ENCODE data around the gene PRKCD. TPM values are rescaled to one million over a fixed set of nuclear protein-coding genes. Genes with fewer than 3 reads are reported as not detected.

Gene PRKCD
- total RNA-seq, 1 donor from 2014 or later, result 36.3 TPM

- Histone ChIP-seq H3K36me3 (peaks cover 43 to 48% of the 10 kb centered on the region in 2 donors), H3K4me1 (peaks cover 0 to 14% of the 10 kb centered on the region in 2 donors), H3K9me3 (no peaks in the 10 kb centered on the region), H3K27ac (peak overlapping the region; percentile 6 to 47), H3K4me3 (no peak overlapping the region), H3K27me3 (no peaks in the 10 kb centered on the region)
- intact Hi-C loops (cut with DNase I), result no loop called here
- DNase-seq (ENCODE audit: low spot score in 2 of 2), result no peak
- TF ChIP-seq CTCF (IDR thresholded peaks at IDR 0.05), result no peak
Observed at GRCh38 chr3:53242155-53242554, 81.1 kb downstream of the PRKCD start.

Other genes with a start within 250 kb of the PRKCD start
- 1.4 TPM for gene SFMBT1, start 115.1 kb upstream of the PRKCD start, total RNA-seq
- gene RFT1, start 30.8 kb upstream of the PRKCD start, total RNA-seq, result 12.1 TPM
- gene TKT, start 94.8 kb downstream of the PRKCD start, total RNA-seq, result 219 TPM
- 21.7 TPM for gene DCP1A, start 186.3 kb downstream of the PRKCD start, total RNA-seq

All from ascending aorta (tissue), 2 donors.